Activated CD8-positive, alpha-beta memory T cell treated with anti-CD3 and anti-CD28 coated beads for 36 hours (primary cell): ENCODE data around the gene ZNF287. TPM values are rescaled to one million over a fixed set of nuclear protein-coding genes. Genes with fewer than 3 reads are reported as not detected.

ENCODE experiments used
- CTCF ChIA-PET: fragments of 350-600 bp; sonication (Branson Sonifier 250); formaldehyde crosslinking; loops from one replicate; lab custom pipeline; 2021; ENCODE audit warnings: antibody characterized with exemption; lab: Charles Lee
- POLR2A ChIA-PET: fragments of 350-600 bp; sonication (Branson Sonifier 250); formaldehyde crosslinking; loops from one replicate; lab custom pipeline; 2021; ENCODE audit warnings: antibody characterized with exemption; lab: Charles Lee
- total RNA-seq, 2 experiments: library from RNA; stranded (reverse); gene quantifications; one replicate each; pipeline ENCODE4 v1.2.3, GENCODE V29; 2021

The ZNF287 gene
- total RNA-seq, 2 experiments from 2014 or later = 7.1 to 8.8 TPM

DNA sequence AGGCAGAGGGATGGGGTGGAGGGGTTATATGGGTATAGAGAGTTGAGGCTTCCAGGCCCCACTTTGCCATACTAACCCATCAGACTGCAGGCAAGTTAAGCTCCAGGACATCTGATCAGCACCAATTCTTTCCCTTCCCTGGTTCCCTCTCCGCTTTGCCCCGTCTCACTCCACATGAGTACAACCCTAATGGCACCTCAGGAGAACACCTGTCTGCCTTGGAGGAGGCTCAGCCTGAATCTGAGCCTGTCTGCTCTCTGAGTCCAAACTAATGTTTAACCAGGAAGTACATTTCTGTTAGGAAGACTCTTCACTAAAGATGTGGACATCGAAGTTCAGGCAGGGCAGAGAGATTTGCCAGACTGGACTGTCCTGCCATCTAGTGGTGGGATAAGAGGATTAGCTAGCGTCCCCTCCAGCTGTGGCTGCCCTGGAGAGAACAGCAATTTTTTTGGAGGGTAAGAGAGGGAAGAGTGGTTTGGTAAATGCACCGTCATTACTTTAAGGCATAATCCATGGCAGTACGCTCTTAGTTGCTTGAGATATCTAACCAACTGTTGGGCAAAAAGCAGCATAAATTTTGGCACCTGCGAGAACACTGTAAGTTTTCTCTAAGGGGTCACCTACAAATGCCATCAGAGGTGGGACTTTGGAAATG, 47.8 kb downstream of the ZNF287 start:
- CTCF ChIA-PET = interaction anchor here (0.7 to 4.6 kb wide), 20 partner anchors 11 to 172 kb away, joined by 3 to 41 read pairs (median 4); partner anchors contain the start of genes LRRC75A, TRPV2 and UBB
- POLR2A ChIA-PET = no interaction called here

GRCh38 chr17:16519021-16519420, 50.0 kb downstream of the ZNF287 start:
- CTCF ChIA-PET = interaction anchor here (1.9 kb wide), 1 partner anchor 155 kb away, joined by 4 read pairs; no protein-coding TSS in a partner anchor
- POLR2A ChIA-PET = interaction anchor here (1.0 kb wide), 1 partner anchor 65 kb away, joined by 3 read pairs; no protein-coding TSS in a partner anchor

DNA sequence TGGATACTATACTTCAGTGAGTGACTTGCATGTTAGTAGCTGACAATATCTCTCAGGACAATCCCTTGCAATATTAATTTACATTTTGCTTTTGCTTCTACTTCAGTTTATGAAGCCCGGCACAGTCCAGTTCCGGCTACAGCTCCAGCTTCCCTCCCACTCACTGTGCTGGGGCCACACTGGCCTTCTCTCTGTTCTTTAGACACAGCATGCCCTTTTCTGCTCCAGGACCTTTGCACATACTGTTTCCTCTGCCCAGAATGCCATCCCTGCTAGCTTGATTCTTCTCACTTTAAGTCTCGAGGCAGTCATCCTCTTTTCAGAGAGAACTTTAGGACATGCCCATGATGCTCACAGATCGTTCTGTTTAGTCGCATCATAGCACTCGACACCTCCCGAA, 51.5 kb downstream of the ZNF287 start:
- ChIA-PET POLR2A (no interaction called here), CTCF (no interaction called here)

- ChIA-PET CTCF (no interaction called here), POLR2A (no interaction called here)
These were observed 52.4 kb downstream of the ZNF287 start for GRCh38 chr17:16516594-16517051.

DNA sequence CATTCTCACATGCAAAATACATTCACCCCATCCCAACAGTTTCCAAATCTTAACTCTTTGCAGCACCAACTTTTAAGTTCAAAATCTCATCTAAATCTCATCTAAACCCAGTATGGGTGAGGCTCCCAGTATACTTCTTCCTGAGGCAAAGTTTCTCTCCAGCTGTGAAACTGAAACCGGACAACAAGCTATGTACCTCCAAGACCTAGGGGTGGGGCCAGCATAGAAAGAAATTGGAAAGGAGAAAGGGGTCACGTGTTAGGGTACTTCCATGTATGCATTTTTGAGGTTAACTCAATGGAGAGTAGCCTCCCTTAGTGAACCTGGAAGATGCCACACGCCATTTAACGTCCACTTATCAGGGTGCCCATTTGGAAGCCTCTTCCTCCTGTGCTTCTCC, 53.1 kb downstream of the ZNF287 start:
- ChIA-PET CTCF (no interaction called here), POLR2A (no interaction called here)

DNA sequence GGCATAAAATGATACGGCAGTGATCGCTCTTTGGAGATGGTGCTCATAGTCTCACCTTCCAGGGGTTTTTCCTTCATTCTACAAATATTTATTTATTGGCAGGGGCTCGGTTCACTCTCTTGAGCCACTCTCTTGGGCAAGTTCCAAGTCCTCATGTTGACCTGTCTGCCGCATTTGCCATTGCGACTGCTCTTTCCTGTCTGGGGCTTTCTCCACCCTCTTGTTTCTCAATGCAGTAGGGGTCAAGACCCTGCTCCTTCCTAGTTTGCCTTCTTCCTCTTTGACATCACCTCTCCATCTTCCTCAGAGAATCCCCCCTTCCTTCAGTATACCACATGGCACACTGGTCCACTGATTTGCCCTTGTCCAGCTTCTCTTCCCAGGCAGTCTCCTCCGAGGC, 55.1 kb downstream of the ZNF287 start:
- POLR2A ChIA-PET = no interaction called here

DNA sequence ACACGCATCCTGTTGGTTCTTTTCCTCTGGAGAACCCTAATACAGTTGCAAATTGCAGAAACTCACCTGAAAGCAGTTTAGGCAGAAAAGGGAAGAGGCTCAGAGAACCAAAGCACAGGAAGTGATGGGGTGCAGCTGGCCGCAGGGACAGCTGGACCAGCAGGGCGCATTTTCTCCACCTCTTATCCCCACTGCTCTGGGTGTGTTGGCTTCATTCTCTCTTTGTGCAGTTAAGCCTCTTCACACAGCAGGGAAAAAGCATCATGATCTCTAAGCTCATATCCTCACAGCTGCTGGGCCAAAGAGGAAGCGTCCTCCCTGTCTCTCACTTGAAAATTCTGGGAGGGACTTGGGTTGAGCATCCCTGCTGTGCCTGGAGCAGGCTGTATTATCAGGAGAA, 57.0 kb downstream of the ZNF287 start:
- ChIA-PET CTCF (no interaction called here), POLR2A (no interaction called here)

More for the DNA sequence above, 55.1 kb downstream of the ZNF287 start:
- CTCF ChIA-PET = no interaction called here

GRCh38 chr17:16511593-16511992, 57.4 kb downstream of the ZNF287 start:
- ChIA-PET CTCF (interaction anchor here (0.8 kb wide), 1 partner anchor 57 kb away, joined by 4 read pairs; no protein-coding TSS in a partner anchor), POLR2A (no interaction called here)

DNA sequence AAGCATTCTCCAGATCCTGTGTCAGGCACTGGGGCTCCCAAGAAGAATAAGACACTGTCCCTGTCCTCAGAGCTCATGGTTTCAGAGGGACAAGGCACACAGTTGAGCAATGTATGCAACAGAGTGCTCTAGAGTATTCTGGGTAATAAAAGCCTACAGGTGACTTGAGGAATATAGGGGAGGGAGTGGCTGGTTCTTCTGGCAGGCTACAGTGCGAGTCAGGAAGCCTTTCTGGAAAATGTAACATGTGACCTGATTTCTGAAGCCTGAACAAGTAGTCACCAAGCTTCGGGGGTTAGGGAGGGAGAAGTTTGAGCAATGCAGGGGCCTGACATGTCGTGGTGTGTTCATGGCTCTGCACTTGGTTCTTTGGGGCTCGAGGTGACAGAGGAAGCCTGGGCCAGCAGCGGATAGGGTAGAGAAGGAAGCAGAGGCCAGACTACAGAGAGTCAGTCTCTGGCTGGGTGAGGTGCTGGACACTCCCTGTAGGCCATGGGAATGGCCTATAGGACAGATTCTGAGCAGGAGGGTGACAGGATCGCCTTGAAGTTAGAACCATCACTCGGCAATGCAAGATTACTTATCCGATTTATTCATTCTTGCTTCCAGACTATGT, 61.0 kb downstream of the ZNF287 start:
- ChIA-PET CTCF (no interaction called here), POLR2A (no interaction called here)

DNA sequence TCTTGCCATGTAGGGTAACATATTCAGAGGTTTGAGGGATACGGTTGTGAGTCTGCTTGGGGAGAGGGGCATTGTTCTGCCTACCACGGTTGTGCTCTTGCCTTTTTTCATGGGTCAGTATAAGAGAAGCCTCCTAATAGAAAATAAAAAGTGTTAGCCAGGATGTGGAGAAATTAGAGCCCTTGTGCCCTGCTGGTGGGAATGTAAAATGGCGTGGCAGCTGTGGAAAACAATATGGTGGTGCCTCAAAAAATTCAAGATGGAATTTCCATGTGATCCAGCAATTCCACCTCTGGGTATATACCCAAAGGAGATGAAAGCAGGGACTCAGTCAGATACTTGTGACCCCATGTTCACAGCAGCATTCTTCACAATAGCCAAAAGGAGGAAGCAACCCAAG, 62.8 kb downstream of the ZNF287 start:
- ChIA-PET POLR2A (no interaction called here), CTCF (no interaction called here)

DNA sequence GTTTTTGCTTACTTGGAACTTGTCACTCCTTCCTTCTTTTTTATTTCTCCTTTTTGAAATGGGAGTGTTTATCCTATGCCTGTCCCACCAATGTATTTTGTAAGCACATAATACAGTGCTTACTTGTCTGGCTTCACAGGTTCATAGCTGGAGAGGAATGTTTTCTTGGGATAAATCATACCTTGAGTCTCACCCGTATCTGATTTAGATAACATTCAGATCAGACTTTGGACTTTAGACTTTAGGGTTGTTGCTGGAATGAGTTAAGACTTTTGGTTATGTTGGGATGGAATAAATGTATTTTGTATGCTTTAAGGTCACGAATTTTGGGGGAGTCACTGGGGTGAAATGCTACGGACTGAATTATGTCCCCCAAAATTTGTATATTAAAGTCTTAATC, 64.0 kb downstream of the ZNF287 start:
- POLR2A ChIA-PET = no interaction called here
- CTCF ChIA-PET = no interaction called here

Other genes starting within 250 kb of the ZNF287 start
- gene CENPV, start 215.7 kb downstream of the ZNF287 start, total RNA-seq = 10 to 100 TPM; 77.3 to 81.8 TPM
- gene UBB, start 188.1 kb downstream of the ZNF287 start, total RNA-seq = 1,000 to 10,000 TPM; 1,664 to 1,756 TPM
- gene TRPV2, start 153.6 kb downstream of the ZNF287 start, total RNA-seq = 10 to 100 TPM; 57.5 to 58.0 TPM
- gene LRRC75A, start 77.0 kb downstream of the ZNF287 start, total RNA-seq = 1 to 10 TPM; 1.6 to 1.8 TPM
- gene ZNF624, start 84.6 kb upstream of the ZNF287 start, total RNA-seq = 1 to 10 TPM; 3.2 to 4.4 TPM
- 1 to 10 TPM; 1.6 to 1.7 TPM for gene CCDC144A, start 121.0 kb upstream of the ZNF287 start, total RNA-seq